Mucosa of rectum (tissue), 2 donors: ENCODE data around the gene PIEZO1.
A peak's percentile ranks its signal among the peaks of the same experiment; 100 is the strongest.

Experiments
- H3K27ac ChIP-seq, 2 donors: one replicate each; pipeline ENCODE4 v1.7.0; 2013; ENCODE audit warnings: inconsistent platforms in 2 of 2, low read depth in 2 of 2, low read length in 2 of 2
- H3K27me3 ChIP-seq, 2 donors: one replicate each; pipeline ENCODE4 v1.7.0; 2013; ENCODE audit warnings: low read length in 2 of 2; ENCODE audit not compliant: control insufficient read depth in 2 of 2, insufficient read depth in 2 of 2
- H3K36me3 ChIP-seq, 2 donors: one replicate each; pipeline ENCODE4 v1.7.0; 2013; ENCODE audit warnings: low read length in 2 of 2; ENCODE audit not compliant: control insufficient read depth in 2 of 2, insufficient read depth in 2 of 2
- H3K4me1 ChIP-seq, 2 donors: one replicate each; pipeline ENCODE4 v1.7.0; 2013; ENCODE audit warnings: low read length in 2 of 2, mild to moderate bottlenecking in 1 of 2; ENCODE audit not compliant: control insufficient read depth in 2 of 2, insufficient read depth in 2 of 2
- H3K4me3 ChIP-seq, 2 donors: one replicate each; pipeline ENCODE4 v1.7.0; 2013; ENCODE audit warnings: low read length in 2 of 2
- H3K9ac ChIP-seq, 2 donors: one replicate each; pipeline ENCODE4 v1.7.0; 2013; ENCODE audit warnings: low read length in 2 of 2, low read depth in 1 of 2, mild to moderate bottlenecking in 1 of 2
- H3K9me3 ChIP-seq, 2 donors: one replicate each; pipeline ENCODE4 v1.7.0; 2013; ENCODE audit warnings: low read length in 2 of 2; ENCODE audit not compliant: control insufficient read depth in 2 of 2
- donor health status: healthy.
- donor health status: Normal muscosa, but diverticular disease.

Gene PIEZO1

DNA sequence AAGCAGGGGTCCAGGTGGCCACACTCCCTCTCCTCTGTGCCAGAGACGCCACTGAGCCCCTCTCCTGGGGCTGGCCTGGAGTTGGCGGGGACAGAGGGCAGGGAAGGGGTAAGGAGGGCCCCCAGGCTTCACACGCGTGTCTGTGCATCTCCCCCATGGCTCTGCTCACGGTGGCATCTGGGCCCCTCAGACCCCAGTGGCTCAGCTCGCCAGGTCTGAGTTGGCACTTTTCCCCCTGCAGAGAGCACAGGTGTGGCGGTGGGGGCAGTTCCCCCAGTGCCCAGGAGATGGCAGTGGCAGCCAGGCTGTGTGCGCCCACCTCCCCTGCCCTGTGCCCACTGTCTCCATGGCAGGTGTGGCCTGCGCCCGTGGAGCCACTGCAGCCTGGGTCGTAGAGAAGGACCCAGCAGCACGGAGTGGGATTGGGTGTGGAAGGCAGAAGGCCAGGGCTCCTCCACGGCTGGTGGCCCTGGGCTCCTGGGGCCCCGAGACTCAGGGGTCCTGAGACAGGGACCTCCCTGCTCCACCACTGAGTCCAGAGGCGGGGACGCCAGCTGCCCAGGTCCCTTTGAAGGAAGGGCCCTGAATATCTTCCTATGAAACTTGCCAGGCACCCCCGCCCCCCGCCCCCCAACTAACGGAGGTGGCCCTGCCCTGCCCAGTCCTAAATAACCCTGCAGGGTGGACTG is 31.0 kb upstream of the PIEZO1 start:
- H3K27me3 ChIP-seq = no peaks in the 10 kb centered on the region
- no peaks in the 10 kb centered on the region for H3K9me3 ChIP-seq
- peaks cover 11 to 13% of the 10 kb centered on the region in 2 donors for H3K4me1 ChIP-seq
- no peaks in the 10 kb centered on the region for H3K36me3 ChIP-seq
- H3K9ac ChIP-seq = no peak overlapping the region
- no peak overlapping the region for H3K4me3 ChIP-seq
- no peak overlapping the region for H3K27ac ChIP-seq

DNA sequence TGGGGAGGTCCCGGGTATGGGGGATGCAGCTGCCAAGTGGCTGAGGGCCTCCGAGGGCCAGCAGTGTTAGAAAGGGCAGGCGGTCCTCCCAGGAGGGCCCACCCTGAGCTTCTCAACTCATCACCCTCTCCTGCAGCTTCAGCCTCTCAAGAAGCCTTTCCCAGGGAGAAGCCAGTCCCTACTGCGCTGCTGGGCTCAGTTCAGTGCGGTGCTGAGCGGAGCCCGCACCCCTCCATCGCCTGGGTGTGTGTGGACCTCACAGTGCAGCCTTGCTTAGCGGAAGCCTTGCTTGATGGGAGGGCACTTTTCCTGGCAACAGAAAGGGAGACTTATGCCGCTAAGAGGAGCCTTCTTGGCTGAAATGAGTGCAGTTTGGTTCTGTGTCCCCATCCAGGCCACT is 30.2 kb upstream of the PIEZO1 start:
- H3K27me3 ChIP-seq = no peaks in the 10 kb centered on the region
- H3K9me3 ChIP-seq = no peaks in the 10 kb centered on the region

GRCh38 chr16:88814144-88814502 is 29.1 kb upstream of the PIEZO1 start:
- Histone ChIP-seq H3K9ac (peak overlapping the region in 1 of 2 donors; percentile 19), H3K27ac (no peak overlapping the region), H3K9me3 (no peaks in the 10 kb centered on the region), H3K4me1 (peaks cover 24 to 27% of the 10 kb centered on the region in 2 donors), H3K4me3 (no peak overlapping the region), H3K36me3 (peaks cover 5 to 8% of the 10 kb centered on the region in 2 donors), H3K27me3 (no peaks in the 10 kb centered on the region)

More for the DNA sequence above, 30.2 kb upstream of the PIEZO1 start:
- H3K4me1 ChIP-seq = peaks cover 19 to 21% of the 10 kb centered on the region in 2 donors
- H3K27ac ChIP-seq = no peak overlapping the region
- H3K36me3 ChIP-seq = no peaks in the 10 kb centered on the region
- no peak overlapping the region for H3K9ac ChIP-seq
- H3K4me3 ChIP-seq = no peak overlapping the region

DNA sequence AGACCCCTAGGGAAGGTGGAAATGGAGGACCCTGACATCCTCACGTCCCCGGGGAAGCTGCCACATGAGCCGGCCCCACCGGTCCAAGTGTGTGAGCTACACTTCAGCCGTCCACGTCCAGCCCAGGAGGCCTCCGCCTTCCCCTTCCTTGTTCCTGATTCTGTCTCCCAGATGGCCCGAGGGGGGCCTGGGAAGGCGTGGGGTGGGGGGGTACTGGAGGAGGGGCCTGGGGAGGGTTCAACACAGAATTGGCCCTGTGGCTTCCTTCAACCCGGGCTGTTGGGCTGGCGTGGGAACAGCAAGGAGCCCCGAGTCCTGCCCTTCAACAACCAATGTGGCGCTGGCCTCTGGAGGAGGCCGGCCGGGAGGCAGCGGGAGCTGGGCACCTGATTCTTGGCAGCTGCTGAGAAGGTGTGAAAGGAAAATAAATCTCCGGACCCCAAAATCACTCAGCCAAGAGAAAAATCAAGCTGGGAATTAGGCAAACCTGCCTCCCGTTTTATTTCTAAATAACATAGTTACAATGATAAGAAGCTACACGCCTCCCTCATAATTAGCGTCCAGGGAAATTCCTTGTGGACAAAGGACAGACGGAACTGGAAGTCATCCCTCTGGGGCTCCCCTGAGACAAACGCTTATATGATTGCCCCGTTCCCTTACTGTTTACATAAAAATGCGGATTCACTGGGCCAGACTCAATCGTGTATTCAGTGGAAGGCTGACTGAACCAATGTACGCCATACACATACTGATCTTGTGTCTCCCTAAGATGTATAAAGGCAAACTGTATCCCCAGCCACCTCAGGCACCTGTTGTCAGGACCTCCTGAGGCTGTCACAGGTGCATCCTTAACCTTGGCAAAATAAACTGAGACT is 28.5 kb upstream of the PIEZO1 start:
- H3K27ac ChIP-seq = peak overlapping the region in 1 of 2 donors; percentile 93
- H3K4me1 ChIP-seq = peaks cover 24 to 27% of the 10 kb centered on the region in 2 donors
- H3K4me3 ChIP-seq = no peak overlapping the region
- H3K36me3 ChIP-seq = peaks cover 8 to 11% of the 10 kb centered on the region in 2 donors
- no peaks in the 10 kb centered on the region for H3K9me3 ChIP-seq
- no peaks in the 10 kb centered on the region for H3K27me3 ChIP-seq
- peak overlapping the region in 1 of 2 donors; percentile 39 for H3K9ac ChIP-seq

DNA sequence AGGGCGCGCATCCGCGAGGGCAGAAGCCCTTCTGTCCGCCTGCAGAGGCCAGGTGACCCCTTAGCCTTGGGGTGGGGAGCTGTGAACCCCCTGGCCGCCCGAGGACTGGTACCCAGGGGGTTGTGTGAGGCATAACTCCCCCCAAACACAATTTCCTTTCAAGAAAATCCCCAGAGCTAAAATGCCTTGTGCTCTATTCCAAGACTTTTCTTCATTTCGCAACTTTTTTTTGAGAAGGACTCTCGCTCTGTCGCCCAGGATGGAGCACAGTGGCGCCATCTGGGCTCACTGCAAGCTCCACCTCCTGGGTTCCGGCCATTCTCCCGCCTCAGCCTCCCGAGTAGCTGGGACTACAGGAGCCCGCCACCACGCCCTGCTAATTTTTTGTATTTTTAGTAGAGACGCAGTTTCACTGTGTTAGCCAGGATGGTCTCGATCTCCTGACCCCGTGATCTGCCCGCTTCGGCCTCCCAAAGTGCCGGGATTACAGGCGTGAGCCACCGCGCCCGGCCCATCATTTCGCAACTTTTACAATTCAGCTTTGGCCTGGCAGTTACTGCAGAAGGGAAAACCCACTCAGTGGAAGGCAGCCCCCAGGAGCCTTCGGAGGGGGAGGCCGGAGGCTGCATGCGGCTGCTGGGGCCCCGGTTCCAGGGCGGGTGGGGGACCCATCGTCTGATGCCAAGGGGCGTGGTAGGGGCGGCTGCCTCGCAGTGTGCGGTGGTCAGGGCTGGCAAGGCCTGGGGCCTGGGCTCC is 27.7 kb upstream of the PIEZO1 start:
- Histone ChIP-seq H3K27ac (peak overlapping the region; percentile 92 to 93), H3K27me3 (no peaks in the 10 kb centered on the region), H3K9ac (peak overlapping the region; percentile 63 to 84), H3K36me3 (peaks cover 8 to 12% of the 10 kb centered on the region in 2 donors), H3K4me1 (peaks cover 24 to 27% of the 10 kb centered on the region in 2 donors), H3K4me3 (peak overlapping the region; percentile 77 to 82), H3K9me3 (no peaks in the 10 kb centered on the region)

- H3K27ac ChIP-seq = peak within 1 kb of the TSS; percentile 92 to 93
- peak within 1 kb of the TSS; percentile 68 to 84 for H3K9ac ChIP-seq
- peaks cover 8 to 12% of the 10 kb centered on the region in 2 donors for H3K36me3 ChIP-seq
- H3K9me3 ChIP-seq = no peaks in the 10 kb centered on the region
- no peaks in the 10 kb centered on the region for H3K27me3 ChIP-seq
- H3K4me1 ChIP-seq = peaks cover 24 to 27% of the 10 kb centered on the region in 2 donors
- H3K4me3 ChIP-seq = peak within 1 kb of the TSS; percentile 77 to 82
These were observed 26.9 kb upstream of the PIEZO1 start, which contains the start of gene APRT for GRCh38 chr16:88811769-88812512. TSS of gene APRT (minus strand) at chr16:88811928. CDS start at chr16:88811899, 29 bp downstream.

DNA sequence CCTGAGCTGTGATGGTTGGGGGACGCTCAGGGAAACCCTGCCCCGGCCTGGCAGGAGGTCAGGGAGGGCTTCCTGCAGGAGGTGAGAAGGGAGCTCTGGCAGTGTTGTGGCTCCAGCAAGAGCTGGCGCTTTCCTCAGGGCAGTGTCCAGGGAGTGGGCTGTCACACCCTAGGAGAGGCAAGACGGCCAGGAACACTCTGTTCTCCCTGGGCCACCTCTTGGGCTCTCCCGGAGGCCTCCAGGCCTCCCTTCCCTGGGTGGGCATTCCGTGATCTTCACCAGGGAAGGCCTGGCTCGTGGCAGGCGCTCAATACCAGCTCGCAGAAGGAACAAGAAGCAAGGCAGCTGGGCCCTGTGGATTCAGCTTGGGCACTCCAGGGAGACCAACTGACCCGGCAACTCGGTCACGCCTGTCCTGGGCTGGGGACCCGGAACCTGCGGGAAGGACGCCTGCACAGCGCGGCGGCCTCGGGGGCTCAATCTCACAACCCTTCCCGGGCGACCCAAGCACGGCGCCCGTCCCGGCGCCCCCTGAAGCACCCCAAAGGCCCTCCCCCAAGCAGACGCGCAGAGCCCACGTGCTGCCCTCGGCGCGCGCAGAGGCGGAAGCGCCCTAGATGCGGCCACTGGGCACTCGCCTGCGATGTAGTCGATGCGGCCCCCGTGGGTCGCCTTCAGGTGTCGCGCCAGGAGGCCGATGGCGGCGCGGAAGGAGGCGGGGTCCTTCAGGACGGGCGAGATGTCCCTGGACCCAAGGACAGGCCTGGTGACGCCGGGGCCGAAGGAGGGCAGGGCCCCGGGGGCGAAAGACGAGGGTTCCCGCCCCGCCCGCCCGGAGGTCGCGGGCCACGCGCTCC is 26.1 kb upstream of the PIEZO1 start:
- H3K4me1 ChIP-seq = peaks cover 24 to 27% of the 10 kb centered on the region in 2 donors

GRCh38 chr16:88810166-88810911 is 25.3 kb upstream of the PIEZO1 start:
- Histone ChIP-seq H3K36me3 (peaks cover 8 to 12% of the 10 kb centered on the region in 2 donors), H3K4me1 (peaks cover 24 to 27% of the 10 kb centered on the region in 2 donors), H3K4me3 (peak overlapping the region; percentile 77 to 82), H3K9ac (peak overlapping the region; percentile 68 to 84), H3K9me3 (no peaks in the 10 kb centered on the region), H3K27ac (peak overlapping the region; percentile 92 to 93), H3K27me3 (no peaks in the 10 kb centered on the region)

More for the DNA sequence above, 26.1 kb upstream of the PIEZO1 start:
- Histone ChIP-seq H3K9me3 (no peaks in the 10 kb centered on the region), H3K36me3 (peaks cover 8 to 12% of the 10 kb centered on the region in 2 donors), H3K4me3 (peak overlapping the region; percentile 77 to 82), H3K27ac (peak overlapping the region; percentile 92 to 93), H3K27me3 (no peaks in the 10 kb centered on the region), H3K9ac (peak overlapping the region; percentile 68 to 84)
